ENCODE data around the gene KDM3B.

DNA sequence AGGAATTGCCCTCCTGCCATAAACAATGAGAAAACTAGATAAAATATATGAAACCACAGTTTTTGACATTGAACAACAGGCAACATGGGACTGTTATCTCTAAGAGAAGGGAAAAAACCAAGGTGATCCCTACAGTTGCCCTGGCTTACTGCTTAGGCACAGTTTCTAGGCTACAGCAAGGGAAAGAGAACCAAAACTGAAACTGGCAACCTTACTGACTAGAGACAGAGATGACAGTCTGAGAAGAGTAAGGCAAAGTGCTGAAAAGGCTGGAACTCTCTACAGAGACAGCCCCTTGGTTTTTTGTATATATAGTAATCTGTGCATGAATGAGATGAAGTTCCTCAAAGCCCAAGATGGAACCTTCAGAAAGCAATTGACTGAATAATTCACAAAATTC lies 50.2 kb downstream of the KDM3B start:
- TF ChIP-seq, protein P1, sequence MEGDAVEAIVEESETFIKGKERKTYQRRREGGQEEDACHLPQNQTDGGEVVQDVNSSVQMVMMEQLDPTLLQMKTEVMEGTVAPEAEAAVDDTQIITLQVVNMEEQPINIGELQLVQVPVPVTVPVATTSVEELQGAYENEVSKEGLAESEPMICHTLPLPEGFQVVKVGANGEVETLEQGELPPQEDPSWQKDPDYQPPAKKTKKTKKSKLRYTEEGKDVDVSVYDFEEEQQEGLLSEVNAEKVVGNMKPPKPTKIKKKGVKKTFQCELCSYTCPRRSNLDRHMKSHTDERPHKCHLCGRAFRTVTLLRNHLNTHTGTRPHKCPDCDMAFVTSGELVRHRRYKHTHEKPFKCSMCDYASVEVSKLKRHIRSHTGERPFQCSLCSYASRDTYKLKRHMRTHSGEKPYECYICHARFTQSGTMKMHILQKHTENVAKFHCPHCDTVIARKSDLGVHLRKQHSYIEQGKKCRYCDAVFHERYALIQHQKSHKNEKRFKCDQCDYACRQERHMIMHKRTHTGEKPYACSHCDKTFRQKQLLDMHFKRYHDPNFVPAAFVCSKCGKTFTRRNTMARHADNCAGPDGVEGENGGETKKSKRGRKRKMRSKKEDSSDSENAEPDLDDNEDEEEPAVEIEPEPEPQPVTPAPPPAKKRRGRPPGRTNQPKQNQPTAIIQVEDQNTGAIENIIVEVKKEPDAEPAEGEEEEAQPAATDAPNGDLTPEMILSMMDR (IDR thresholded peaks at IDR 0.05) = no peak
- TF ChIP-seq POLR2A (IDR thresholded peaks at IDR 0.05) = no peak

All from adrenal gland (tissue), 5 donors.